Heart right ventricle (tissue), 16 donors: Measurements from ENCODE around the gene TRIM15. TPM values are rescaled to one million over a fixed set of nuclear protein-coding genes. Genes with fewer than 3 reads are reported as not detected.

ENCODE experiments used
- ATAC-seq, 8 donors: fragments of 200-7000 bp; cut with Tn5 transposase; one replicate each; pipeline ENCODE4 v1.9.1; 2020; ENCODE audit warnings: mild to moderate bottlenecking in 8 of 8, moderate library complexity in 8 of 8, moderate number of reproducible peaks in 1 of 8
- DNase-seq, 2 donors: peaks; one replicate each; pipeline ENCODE4 v3.0.0-alpha.2; 2020
- H3K27ac ChIP-seq, 10 donors: fragments of 200-600 bp; sonication (generic) in 2 of 10; one replicate each; pipeline versions ENCODE4 v1.5.0 to v1.8.0; 2020 to 2022; ENCODE audit warnings: mild to moderate bottlenecking in 3 of 10
- H3K27me3 ChIP-seq, 7 donors: fragments of 200-600 bp; one replicate each; pipeline ENCODE4 v1.8.0; 2021 to 2022; ENCODE audit warnings: mild to moderate bottlenecking in 2 of 7
- H3K36me3 ChIP-seq, 9 donors: fragments of 200-600 bp; sonication (generic) in 1 of 9; one replicate each; pipeline versions ENCODE4 v1.5.0 to v1.8.0; 2020 to 2022; ENCODE audit warnings: mild to moderate bottlenecking in 2 of 9
- H3K4me1 ChIP-seq, 9 donors: fragments of 200-600 bp; sonication (generic) in 1 of 9; one replicate each; pipeline versions ENCODE4 v1.5.0 to v1.8.0; 2020 to 2022; ENCODE audit warnings: mild to moderate bottlenecking in 4 of 9
- H3K4me3 ChIP-seq, 10 donors: fragments of 200-600 bp; sonication (generic) in 2 of 10; one replicate each; pipeline versions ENCODE4 v1.5.0 to v1.8.0; 2020 to 2022; ENCODE audit warnings: mild to moderate bottlenecking in 7 of 10, moderate library complexity in 2 of 10
- H3K9me3 ChIP-seq, 11 donors: fragments of 200-600 bp in 10 of 11; sonication (generic) in 2 of 11; one replicate each; pipeline versions ENCODE4 v1.5.0 to v1.8.0; 2013 to 2022; ENCODE audit warnings: mild to moderate bottlenecking in 2 of 11, control low read depth in 1 of 11, moderate library complexity in 1 of 11
- WGBS, 2 donors: extraction: QIAGEN DNeasy Blood & Tissue Kit; methylation state at CpG; one replicate each; pipeline ENCODE4 v1.1.7; 2013; ENCODE audit warnings: inconsistent platforms in 1 of 2; 5-methylcytosine and 5-hydroxymethylcytosine counted together
- intact Hi-C, 10 donors: fragments of 100-400 bp; cut with DNase I; formaldehyde crosslinking; loops; one replicate each; pipeline versions ENCODE4 v1.11.1 to v1.14.2; 2022
- polyA plus RNA-seq, 2 donors: library from polyadenylated mRNA; stranded (reverse); fragments of 200-250 nt; gene quantifications; one replicate each; pipeline ENCODE4 v1.2.3, GENCODE V29; 2013
- total RNA-seq, 10 donors: library from RNA; stranded (reverse); fragmentation: NEBNext Ultra II Directional in 3 of 10; extraction: Animal tissue kit (Norgen Biotek cat#: 25700) in 3 of 10; gene quantifications; one replicate each; pipeline versions ENCODE4 v1.2.1 to v1.2.4, GENCODE V29; 2021 to 2023
- TF ChIP-seq, protein P1 (sequence below), 9 donors: fragments of 200-600 bp; sonication (generic) in 2 of 9; IDR thresholded peaks; one replicate each; pipeline versions ENCODE4 v1.5.0 to v1.8.0; 2021 to 2022; ENCODE audit warnings: antibody characterized with exemption in 9 of 9, mild to moderate bottlenecking in 5 of 9, moderate library complexity in 1 of 9
- donor health status: Arrhythmogenic right ventricular cardiomyopathy.
- donor health status: ischemic (EF 13 %, LVEDD 7.1; RV severe dilation, severe dysfunction).
- donor health status: healthy with polysubstance abuse.
- donor health status: DM: no; HTN: yes; CAD: no.
- donor health status: DM: no; HTN: no; CAD: no.
- donor health status: ischemic (EF 25% LVEDD 6.9; RV normal size, moderate dysfunction).
- donor health status: ischemic (EF 25% LVEDD 5.7; RV mildly dilated, moderate dysfunction).
- donor health status: healthy.
- donor health status: DM: yes; HTN: yes; CAD: no.
- donor health status: Ischemic cardiomyopathy.
- donor health status: ischemic (EF 35%, LVEDD 5.7; RV mildly dilated, moderate dysfunction).
- donor health status: nonischemic (EF 11% LVEDD 7.7; RV severe dilation, severe dysfunction).
- donor health status: DM: yes; HTN: yes; CAD: no.
- donor health status: PGD.
- donor health status: ischemic (EF 29% LVEDD 5.4; RV normal size, mild dysfunction).
- donor health status: nonischemic (EF 23%, LVEDD 6.1; RV moderate dilation, normal function).

TRIM15 gene
- total and polyA plus RNA-seq, 12 donors = not detected

DNA sequence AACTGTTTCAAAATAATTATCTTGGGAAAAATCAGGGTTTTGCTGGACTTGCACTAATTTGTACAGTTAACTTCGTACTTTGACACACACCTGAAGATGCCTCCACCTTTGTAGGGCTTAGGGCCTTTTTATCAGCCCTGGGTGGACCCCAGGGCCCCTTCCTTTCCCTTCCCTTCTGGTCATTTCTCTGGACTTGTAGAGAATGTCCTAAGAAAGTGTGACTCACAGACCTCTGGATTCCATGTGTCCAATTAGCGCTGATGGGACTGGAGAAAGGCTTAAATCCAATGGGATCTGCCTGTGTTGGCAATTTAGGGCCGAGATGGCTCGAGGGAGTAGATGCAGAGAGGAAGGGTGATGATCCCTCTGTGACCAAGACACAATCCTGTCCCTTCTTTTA is 9.3 kb downstream of the TRIM15 start:
- Histone ChIP-seq H3K27ac (no peak overlapping the region), H3K4me1 (peaks cover 0 to 10% (median 9%) of the 10 kb centered on the region in 9 donors), H3K36me3 (no peaks in the 10 kb centered on the region), H3K27me3 (peaks cover 7 to 99% (median 81%) of the 10 kb centered on the region in 7 donors), H3K9me3 (no peaks in the 10 kb centered on the region), H3K4me3 (no peak overlapping the region)
- ATAC-seq (no peak), DNase-seq (no peak)
- intact Hi-C loops = loop anchor here in 3 of 10 donors (5.0 kb wide), 1 partner anchor 70 kb away; no protein-coding TSS in a partner anchor
- 79 to 84% methylated on average over 4 of the region's 4 CpGs for WGBS, 2 donors
- TF ChIP-seq, protein P1, sequence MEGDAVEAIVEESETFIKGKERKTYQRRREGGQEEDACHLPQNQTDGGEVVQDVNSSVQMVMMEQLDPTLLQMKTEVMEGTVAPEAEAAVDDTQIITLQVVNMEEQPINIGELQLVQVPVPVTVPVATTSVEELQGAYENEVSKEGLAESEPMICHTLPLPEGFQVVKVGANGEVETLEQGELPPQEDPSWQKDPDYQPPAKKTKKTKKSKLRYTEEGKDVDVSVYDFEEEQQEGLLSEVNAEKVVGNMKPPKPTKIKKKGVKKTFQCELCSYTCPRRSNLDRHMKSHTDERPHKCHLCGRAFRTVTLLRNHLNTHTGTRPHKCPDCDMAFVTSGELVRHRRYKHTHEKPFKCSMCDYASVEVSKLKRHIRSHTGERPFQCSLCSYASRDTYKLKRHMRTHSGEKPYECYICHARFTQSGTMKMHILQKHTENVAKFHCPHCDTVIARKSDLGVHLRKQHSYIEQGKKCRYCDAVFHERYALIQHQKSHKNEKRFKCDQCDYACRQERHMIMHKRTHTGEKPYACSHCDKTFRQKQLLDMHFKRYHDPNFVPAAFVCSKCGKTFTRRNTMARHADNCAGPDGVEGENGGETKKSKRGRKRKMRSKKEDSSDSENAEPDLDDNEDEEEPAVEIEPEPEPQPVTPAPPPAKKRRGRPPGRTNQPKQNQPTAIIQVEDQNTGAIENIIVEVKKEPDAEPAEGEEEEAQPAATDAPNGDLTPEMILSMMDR (IDR thresholded peaks at IDR 0.05) = no peak

DNA sequence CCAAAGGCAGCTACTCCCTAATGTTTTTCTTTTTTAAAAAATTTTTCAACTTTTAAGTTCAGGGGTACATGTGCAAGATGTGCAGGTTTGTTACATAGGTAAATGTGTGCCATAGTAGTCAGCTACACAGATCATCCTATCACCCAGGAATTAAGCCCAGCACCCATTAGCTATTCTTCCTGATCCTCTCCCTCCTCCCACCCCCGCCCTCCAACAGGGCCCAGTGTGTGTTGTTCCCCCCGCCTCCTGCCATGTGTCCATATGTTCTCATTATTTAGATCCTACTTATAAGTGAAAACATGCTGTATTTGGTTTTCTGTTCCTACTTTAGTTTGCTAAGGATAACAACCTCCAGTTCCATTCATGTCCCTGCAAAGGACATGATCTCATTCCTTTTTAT is 12.4 kb downstream of the TRIM15 start:
- no peak for ATAC-seq
- Histone ChIP-seq H3K4me3 (no peak overlapping the region), H3K36me3 (no peaks in the 10 kb centered on the region), H3K27me3 (peaks cover 7 to 90% (median 69%) of the 10 kb centered on the region in 7 donors), H3K27ac (no peak overlapping the region), H3K4me1 (peaks cover 0 to 10% (median 9%) of the 10 kb centered on the region in 9 donors), H3K9me3 (peaks cover 0 to 18% (median 6%) of the 10 kb centered on the region in 11 donors)
- TF ChIP-seq, protein P1 (IDR thresholded peaks at IDR 0.05) = no peak
- 74 to 81% methylated on average over 2 of the region's 2 CpGs for WGBS, 2 donors
- DNase-seq = no peak
- intact Hi-C loops = no loop called here

DNA sequence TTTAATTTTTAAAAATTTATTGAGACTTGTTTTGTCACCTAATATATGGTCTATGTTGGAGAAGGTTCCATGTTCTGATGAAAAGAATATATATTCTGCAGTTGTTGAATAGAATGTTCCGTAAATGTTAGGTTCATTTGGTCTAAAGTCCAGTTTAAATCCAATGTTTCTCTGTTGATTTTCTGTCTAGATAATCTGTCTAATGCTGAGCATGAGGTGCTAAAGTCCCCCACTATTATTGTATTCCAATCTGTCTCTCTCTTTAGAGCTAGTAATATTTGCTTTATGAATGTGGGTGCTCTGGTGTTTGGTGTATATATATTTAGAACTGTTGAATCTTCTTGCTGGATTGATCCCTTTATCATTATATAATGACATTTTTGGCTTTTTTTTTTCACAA is 15.5 kb downstream of the TRIM15 start:
- Histone ChIP-seq H3K27me3 (peaks cover 0 to 60% (median 38%) of the 10 kb centered on the region in 7 donors), H3K4me3 (no peak overlapping the region), H3K27ac (no peak overlapping the region), H3K36me3 (no peaks in the 10 kb centered on the region), H3K9me3 (peaks cover 0 to 18% (median 6%) of the 10 kb centered on the region in 11 donors), H3K4me1 (no peaks in the 10 kb centered on the region)
- intact Hi-C loops = no loop called here
- TF ChIP-seq, protein P1 (IDR thresholded peaks at IDR 0.05) = no peak
- DNase-seq (no peak), ATAC-seq (no peak)
- WGBS, 2 donors = 0 to 39% methylated on average over 1 of the region's 1 CpG

DNA sequence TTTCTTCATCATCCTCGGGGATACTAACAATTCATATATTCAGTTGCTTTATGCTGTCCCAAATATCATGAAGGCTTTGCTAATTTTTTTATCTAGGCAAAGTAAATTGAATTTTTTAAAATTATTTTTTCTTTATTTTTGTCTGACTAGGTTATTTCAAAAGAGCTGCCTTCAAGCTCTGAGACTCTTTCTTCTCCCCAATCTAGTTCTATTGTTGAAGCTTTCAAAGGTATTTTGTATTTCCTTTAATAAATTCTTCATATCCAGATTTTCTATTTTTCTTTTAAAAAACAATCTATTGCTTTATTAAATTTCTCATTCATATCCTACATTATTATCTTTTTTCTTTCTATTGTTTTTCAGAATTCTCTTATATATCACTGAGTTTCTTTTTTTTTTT is 16.8 kb downstream of the TRIM15 start:
- H3K27ac ChIP-seq = no peak overlapping the region
- DNase-seq (no peak), ATAC-seq (no peak)
- 90 to 100% methylated on average over 1 of the region's 1 CpG for WGBS, 2 donors
- H3K36me3 ChIP-seq = peaks cover 0 to 11% (median 1%) of the 10 kb centered on the region in 9 donors
- no peaks in the 10 kb centered on the region for H3K4me1 ChIP-seq
- H3K9me3 ChIP-seq = peaks cover 0 to 18% (median 6%) of the 10 kb centered on the region in 11 donors
- TF ChIP-seq, protein P1 (IDR thresholded peaks at IDR 0.05) = no peak
- no peak overlapping the region for H3K4me3 ChIP-seq
- intact Hi-C loops = no loop called here
- H3K27me3 ChIP-seq = peaks cover 0 to 47% (median 31%) of the 10 kb centered on the region in 7 donors
